Left renal cortex interstitium (tissue), 4 donors: ENCODE results near the gene KAZALD1. TPM values are rescaled to one million over a fixed set of nuclear protein-coding genes. Genes with fewer than 3 reads are reported as not detected.
"Not testable (repeated sequence)": the region's sequence is repeated elsewhere in the genome, so short reads cannot be mapped to it uniquely, and the experiment has no call there.

Source experiments
- DNase-seq, 4 donors: peaks; one replicate each; pipeline ENCODE4 v3.0.0-alpha.2; 2013; ENCODE audit warnings: low read depth in 4 of 4, low spot score in 2 of 4, missing footprints in 1 of 4
- polyA plus RNA-seq, 4 donors: library from polyadenylated mRNA; unstranded; fragments of 120-200 nt; gene quantifications; one replicate each; pipeline ENCODE4 v1.2.1, GENCODE V29; 2013; ENCODE audit not compliant: insufficient read length in 4 of 4

KAZALD1 gene
- polyA plus RNA-seq, 4 donors = 9.0 to 18.8 (median 13.3) TPM

DNA sequence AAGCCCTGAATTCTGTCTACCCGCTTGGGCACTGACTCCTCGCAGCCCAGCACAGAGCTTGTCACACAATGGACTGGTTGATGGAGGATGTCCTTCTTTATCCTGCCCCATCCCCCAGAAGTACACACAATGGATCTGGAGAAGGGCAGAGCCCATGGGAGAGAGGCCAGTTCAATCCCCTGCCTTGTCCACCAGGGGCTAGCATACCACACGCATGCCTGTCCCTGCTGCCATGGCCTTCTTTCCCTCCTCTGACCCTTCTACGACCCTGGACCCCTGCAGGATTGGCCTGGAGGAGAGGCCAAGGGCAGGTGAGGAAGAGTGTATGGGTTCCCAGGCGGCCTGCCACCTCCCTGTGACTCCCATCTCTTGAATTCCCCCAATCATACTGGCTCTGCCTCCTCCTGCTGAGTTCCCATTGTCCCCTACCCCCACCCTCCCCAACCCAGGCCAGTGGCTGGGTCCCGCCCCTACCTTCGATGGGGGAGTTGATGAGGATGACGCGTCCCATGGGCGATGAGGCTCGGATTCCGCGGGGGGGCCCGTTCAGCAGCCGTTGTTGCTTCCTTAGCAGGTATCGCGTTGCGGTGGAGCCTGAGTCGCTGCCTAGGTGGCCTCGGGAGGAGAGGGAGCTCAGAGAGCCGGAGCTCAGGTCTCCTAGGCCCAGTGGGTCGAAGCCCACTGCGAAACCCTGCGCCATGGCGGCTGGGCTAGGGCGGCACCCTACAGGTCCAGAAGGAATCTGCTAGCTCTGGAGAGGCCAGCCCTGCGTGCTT, 32.1 kb upstream of the KAZALD1 start:
- DNase-seq = no peak

DNA sequence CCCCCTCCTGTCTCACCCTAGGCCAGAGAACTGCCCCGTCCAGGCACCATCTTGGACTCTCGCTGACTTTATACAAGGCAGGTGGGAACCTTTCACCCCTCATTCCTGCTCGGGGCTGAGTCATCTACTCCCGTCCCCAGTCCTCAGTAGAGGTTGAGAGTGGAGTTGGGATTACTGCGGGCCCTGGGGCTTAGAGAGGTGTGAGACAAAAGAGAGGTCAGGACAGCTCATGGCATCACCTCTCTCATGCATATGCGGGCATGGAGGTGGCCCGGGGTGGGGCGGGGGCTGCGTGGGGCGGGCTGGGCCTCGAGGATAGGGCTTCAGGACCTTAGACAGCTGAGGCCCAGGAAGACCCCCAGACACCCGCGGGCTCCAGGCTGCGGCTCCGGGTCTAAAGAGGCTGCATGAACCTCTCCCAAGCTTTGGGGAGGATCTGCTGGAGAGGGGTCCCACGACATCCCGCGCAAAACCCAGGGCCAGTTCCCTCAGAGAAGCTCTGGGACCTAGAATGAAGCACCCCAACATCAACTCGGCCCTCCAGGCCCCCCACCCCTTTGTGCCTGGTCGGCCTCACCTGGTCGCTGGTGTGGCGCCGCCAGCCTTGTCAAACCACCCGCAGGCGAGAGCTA, 31.2 kb upstream of the KAZALD1 start:
- DNase-seq = no peak

DNA sequence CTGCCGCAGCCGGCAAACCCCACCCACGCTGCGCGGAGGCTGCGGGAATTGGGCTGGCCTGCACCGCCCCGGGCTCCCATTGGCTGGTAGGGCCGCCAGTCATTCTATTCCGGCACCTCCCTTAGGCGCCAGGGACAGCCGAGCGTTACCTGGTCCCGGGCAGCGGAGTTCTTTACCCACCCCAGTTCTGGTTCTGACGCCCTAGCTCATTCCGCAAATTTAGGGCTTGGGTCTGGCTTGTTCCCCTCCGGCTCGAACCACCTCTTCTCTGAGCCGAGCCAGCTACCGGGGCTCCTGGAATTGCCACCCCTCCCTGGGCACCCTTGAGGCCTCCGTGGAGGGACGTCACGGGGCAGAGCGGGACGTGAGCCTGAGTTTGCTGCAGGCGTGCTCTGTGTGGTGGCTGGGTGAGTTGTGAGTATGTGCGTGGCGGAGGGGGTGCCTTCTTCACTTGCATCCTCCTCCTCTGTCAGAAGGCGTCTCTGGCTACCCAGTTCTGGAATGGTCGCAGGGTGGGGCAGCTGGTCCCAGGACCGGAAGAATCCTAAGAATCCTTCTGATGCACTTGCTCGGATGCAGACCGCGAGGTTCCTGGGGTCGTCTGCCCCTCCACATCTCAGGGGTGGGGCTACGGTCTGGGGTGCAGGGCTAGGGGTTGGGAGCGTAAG, 30.5 kb upstream of the KAZALD1 start, which contains the start of the genes PDZD7 and SFXN3:
Gene PDZD7 (minus strand): TSS at position 2 of the 668 bp plus-strand sequence. CDS start 910 bp downstream, outside the sequence.
Gene SFXN3 (plus strand): TSS at position 107 of the 668 bp plus-strand sequence. CDS start 3,461 bp downstream, outside the sequence.
- peak in 1 of 4 donors; percentile 83 for DNase-seq

DNA sequence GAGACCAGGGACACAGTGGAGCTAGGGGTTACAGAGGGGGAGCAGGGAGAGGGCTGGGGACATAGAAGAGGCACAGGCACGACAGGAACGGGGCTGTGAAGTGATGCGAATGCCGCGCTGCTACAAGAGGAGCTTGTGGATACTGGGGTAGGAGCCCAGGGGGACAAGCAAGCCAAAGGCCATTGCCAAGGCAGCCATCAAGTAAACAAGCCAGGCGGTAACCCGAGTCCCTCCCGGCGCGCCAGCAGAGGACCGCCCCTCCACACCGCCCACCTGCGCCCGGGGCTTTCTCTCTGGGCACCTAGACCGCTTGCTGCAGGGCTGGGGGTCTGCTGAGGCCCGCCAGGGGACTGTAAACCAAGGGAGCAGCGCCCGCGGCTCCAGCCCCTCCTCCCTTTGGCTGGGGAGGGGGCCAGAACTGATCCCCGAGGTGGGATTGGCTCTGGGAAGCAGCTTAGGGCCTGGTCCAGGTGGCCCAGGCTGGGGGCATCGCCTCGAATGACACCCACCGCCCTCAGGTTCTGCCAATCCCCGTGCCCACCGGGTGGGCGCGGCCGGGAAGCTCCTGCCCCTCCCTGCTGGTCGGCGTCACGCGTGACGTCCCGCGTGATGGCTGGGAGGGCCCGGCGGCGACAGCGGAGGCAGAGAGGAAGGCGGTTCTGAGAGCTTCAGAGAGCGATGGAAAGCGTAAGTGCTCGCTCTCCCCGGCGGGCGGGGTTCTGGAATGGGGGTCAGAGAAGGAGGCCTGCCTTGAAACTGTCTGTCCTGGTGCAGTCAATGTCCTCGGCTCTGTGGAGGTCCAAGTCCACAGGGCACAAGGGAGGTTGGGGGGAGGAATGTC, 29.8 kb upstream of the KAZALD1 start:
- no peak for DNase-seq

DNA sequence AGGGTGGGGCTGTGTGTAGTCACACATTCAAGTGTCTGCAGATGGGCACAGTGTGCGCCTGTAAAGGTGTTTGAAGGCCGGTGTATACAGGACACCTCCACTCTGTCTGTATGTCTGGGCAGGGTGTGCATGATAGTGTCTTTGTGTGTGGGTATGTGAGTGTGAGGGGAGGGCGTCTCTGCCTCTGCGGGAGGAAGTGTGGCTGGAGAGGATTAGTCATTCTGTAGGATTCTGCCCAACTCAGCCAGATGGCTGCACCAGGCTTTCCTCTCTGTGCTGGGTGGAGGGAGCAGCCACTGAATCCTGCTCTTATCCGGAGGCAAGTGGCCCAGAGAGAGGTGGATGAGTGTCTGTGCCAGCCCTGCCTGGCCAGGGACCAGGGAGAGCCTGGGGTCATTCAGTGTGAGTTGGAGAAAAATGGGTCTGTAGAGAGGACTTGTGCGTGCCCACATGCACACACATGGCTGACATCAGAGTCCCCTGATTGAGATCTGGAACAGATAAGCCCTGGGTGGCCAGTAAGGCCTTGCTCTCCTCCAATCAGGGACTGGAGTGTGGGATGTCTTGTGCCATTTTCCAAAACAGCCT, 29.1 kb upstream of the KAZALD1 start:
- DNase-seq = no peak

DNA sequence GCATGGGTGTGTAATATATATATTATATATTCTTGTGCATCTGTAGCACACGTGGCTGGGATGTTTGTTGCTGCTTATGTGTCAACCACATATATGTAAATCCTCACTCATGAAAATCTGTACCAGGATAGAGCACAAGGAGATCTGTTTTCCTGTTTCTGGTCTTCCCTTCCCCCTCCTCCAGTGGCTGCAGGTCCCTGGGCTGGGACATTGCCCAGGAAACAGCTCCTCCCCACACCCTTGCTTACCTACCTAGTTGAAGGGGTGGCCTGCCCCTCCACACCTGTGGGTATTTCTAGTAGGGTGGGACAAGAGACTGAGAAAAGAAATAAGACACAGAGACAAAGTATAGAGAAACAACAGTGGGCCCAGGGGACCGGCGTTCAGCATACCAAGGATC, 28.5 kb upstream of the KAZALD1 start:
- no peak for DNase-seq

DNA sequence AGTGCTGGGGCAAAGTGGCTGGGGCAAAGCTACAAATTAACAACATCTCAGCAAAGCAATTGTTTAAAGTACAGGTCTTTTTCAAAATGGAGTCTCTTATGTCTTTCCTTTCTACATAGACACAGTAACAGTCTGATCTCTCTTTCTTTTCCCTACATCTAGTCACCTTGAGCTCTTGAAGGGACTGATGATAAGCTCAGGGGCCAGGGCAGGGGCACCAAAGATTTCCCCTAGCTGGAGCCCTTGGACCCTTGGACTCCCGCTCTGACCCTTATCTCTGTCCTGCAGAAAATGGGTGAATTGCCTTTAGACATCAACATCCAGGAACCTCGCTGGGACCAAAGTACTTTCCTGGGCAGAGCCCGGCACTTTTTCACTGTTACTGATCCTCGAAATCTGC, 27.4 kb upstream of the KAZALD1 start:
- not testable (repeated sequence) for DNase-seq

DNA sequence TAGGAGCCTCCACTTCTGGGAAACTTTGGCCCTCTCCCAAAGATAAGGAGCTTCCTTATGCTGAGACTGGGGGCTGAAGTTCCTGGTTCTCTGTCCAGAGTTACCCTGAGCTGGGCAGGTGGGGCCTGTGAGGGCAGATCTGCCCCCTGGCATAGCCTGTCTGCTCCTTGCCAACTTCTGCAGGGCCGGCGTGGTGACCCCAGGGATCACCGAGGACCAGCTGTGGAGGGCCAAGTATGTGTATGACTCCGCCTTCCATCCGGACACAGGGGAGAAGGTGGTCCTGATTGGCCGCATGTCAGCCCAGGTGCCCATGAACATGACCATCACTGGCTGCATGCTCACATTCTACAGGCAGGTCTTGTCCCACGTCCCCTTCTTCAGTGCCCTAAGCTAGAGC, 26.5 kb upstream of the KAZALD1 start:
- DNase-seq = no peak

DNA sequence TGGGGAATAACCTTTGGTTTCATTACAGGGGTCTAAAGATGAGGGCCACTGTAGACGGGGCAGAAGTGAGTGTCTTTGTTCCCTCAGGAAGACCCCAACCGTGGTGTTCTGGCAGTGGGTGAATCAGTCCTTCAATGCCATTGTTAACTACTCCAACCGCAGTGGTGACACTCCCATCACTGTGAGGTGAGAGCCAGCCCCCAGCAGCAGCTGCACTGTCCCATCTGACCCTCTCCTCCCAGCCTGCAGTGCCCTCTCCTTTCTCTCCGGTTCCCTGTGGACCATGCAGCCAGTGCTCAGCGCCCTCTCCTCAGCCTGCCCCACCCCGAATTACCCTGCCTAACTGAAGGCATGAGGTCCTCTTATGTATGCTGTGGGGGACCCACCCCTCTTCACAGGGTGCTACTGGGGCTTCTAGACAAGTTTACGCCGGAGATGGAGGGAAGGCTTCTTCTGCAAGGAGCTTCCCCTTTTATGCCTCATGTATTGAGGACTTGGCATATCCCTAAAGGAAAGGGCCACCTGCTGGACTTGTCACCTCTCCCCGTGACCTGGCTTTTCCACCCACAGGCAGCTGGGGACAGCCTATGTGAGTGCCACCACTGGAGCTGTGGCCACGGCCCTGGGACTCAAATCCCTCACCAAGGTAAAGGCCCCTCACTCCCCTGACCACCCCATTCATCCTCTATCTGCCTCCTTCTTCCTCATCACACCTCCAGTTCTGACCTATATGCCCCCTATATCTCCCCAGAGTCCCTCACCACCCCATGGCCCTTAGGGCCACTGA, 25.7 kb upstream of the KAZALD1 start:
- DNase-seq = no peak

DNA sequence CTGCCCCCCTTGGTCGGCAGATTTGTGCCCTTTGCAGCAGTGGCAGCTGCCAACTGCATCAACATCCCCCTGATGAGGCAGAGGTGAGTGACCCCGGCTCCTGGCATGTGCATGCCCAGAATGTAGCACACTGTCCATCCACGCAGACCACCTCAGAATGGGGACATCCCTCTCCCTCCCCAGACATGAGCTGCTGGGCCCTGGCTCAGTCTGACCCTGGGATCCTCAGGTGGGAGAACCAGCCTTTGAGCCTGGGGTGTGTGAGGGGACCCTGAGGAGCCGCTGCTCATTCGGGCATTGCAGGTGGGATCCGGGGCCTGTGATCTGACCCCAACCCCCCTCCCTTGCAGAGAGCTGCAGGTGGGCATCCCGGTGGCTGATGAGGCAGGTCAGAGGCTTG, 25.1 kb upstream of the KAZALD1 start:
- DNase-seq = no peak

DNA sequence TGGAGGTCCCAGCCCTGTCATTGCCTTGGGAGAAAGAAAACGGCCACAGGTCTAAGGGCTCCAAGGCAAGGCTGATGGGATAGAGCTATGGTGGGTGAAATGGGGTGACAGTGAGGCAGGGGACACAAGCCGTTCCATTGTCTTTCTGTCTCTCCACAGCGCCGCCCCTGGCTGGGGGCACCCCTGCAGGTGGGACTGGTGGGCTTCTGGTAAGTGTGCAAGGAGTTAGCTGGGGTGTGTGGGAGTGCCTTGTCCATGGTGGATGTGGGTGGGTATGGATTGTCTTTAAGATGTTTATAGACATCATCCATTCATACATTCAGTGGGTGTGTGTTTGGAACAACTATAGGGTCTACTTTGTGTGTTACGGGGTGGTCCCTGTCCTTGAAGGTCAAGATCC, 23.3 kb upstream of the KAZALD1 start:
- DNase-seq = no peak

DNA sequence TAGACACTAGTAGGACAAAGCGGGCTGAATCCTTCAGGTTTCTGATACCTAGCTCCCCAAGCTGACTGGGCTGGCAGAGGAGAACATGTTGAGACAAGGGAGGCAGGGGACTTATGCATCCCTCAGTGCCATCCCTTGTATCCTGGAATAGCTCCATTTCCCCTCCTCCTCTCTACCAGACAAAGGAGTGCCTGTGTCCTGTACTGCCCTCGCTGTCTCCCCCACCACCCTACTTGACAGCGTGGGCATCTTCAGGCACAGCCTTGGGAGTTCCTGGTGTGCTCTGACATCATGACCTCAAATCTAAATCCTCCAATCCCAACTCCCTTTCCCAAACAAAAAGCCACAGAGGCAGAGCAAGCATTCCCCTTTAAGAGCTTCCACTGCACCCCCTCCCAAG, 21.7 kb upstream of the KAZALD1 start:
- DNase-seq = no peak

DNA sequence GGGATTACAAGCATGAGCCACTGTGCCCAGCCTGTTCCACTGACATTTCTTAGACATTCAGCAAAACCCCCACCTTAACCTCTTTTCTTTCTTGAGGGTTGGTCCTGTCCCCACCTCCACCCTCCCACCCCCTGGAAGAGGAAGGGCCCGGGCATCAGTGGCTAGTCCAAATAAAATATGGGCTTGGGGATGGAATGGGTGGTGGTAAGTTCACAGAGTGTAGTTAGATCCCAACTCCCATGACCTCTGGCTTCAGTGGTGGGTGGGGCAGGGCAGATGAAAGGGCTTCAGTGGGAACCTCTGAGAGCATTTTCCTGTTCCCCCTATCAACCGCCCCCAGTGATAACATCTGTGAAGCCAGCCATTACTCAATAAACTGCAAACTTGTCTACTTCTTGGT, 20.9 kb upstream of the KAZALD1 start:
- DNase-seq = no peak

DNA sequence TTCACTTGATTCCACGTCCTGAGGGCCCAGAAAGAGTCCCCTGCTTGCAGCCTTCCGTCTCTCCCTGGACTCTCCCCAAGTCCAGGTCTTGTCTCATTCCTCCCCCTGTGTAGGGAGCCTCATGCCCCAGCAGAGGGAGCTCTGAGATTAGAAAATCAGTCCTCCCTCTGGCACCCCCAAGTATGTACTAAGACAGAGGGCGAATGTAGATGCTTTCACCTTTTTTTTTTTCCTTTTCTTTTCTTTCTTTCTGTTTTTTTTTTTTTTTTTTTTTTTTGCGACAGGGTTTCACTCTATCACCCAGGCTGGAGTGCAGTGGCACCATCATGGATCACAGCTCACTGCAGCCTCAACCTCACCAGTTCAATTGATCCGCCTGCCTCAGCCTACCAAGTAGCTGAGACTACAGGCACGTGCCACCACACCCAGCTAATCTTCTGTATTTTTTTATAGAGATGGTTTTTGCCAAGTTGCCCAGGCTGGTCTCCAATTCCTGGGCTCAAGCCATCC, 20.5 kb upstream of the KAZALD1 start:
- peak in 2 of 4 donors; percentile 75 to 83 for DNase-seq

DNA sequence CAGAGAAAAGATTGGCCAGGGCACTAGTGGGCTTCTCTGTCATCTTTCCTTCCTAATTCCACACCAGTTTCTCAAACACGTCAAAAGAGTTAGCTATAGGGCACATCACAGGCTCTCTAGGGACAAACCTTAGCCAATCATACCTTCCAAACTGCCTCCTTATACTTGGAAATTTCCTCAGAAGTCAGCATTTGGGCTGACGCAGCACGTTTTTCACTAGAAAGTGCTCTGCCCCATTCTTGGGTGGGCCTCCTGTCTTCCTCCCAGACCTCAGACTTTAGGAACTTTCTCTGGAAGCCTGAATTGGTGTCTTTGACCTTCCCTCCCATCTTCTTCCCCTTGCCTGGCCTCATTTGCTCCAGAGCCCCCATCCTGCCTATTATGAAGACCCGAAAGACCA, 19.7 kb upstream of the KAZALD1 start:
- DNase-seq = no peak

DNA sequence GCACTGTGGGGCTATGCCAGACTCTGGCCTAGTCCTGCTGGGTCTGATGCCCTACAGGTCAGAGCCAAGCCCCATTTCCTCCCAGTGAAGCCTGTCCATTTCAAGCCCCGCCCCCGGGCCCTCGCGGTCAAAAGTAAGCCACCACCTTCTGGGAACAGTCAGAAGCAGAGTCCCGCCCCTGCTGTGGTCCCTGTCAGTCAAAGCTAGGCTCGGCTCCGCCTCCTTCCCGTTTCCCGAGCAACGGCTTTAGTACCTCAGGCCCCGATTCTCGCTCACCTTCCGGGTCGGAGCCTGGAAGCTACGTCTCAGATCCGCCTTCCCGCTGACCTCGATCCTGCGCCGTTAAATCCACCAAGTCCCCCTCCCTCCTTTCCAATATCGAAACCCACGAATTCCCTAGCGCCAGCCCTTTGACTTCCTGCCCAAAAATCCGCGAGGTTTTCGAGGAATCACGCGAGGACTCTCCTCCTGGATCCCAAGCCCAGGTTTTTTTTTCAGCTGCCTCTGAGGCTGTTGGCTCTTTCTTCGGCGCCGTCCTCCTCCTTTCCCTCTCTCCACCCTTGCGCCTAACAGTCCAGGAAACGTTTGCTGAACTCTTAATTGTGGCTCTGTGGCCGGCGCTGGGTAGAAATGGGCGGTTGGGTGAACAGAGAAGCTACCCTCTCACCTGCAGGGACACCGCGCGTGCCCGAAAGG, 19.0 kb upstream of the KAZALD1 start:
- peak in 1 of 4 donors; percentile 93 for DNase-seq

DNA sequence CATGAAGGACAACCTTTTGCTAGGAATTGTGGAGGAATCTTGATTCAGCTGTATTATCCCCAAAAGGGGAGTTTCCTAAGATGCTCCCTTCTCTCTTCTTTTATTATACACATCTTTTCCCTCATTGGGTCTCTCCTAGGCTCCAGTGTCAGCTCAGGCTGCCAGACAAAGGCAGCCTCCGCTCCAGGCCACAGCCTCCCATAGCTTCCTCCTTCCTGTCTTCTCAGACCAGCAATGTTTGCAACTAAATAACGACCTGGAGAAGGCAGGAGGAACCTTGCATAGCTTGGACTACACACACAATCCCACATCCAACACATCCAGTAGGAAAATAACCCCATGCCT, 18.5 kb upstream of the KAZALD1 start:
- no peak for DNase-seq

DNA sequence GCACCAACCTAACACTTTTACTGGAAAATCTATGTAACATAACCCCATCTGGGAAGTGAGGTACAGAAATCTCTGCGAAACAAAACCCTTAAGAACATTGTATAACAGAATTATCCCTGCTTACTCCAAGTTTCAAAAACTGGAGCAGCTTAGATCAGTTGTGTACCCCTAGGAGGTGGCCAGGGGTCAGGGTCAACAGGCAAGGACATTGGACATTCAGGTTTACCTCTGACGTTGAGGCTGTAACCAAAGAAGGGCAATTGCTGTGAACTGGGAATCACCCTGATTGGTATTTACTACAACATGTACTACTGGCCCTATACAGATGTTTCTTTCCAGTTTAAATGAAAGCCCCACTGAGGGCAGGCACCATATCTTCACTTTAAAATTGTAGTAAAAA, 17.7 kb upstream of the KAZALD1 start:
- no peak for DNase-seq
